ENCODE results near the gene SPATS2. TPM values are rescaled to one million over a fixed set of nuclear protein-coding genes. Genes with fewer than 3 reads are reported as not detected.
A peak's percentile ranks its signal among the peaks of the same experiment; 100 is the strongest.

The SPATS2 gene
- total RNA-seq, 1 donor from 2014 or later: 44.5 TPM

DNA sequence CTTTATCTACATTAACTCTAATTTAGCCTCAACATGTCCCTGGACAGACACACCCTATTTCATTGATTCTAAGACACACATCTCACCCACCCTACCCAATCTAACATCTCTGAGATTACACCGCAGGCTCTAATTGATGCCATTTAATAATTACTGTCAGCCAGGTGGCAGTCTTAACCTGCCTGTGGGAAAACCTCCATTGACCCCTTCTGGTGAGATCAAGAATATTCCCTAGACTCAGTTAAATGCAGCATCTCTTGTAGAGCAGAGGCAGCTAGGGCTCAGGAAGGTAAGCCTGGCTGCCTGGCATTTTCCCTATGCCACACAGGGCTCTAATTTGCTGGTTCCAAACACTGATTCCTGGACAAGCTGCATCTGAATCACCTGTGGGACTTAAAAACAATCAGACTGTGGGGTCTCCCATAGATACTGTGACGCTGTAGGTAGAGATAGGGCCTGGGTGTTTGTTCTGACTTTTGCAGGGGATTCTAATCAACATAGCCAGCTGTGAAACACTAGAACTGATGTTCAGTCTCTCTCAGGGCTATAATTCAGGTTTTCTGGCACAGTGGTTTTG is 186.3 kb downstream of the SPATS2 start:
- no peak for DNase-seq (ENCODE audit: low read depth, low spot score)

DNA sequence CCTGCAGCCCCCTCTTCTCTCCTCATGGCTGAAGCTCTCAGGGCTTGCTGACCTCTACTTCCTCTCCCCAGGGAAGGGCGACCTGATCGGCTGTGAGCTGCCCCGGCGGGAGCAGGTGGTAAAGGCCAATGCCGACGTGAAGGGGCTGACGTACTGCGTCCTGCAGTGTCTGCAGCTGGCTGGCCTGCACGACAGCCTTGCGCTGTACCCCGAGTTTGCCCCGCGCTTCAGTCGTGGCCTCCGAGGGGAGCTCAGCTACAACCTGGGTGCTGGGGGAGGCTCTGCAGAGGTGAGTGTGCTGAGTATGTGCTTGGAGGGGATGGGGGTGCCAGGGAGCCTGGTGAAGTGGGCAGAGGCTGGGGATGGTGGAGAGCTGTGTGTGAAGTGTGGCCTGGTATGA is 187.0 kb downstream of the SPATS2 start:
- no peak for DNase-seq (ENCODE audit: low read depth, low spot score)

DNA sequence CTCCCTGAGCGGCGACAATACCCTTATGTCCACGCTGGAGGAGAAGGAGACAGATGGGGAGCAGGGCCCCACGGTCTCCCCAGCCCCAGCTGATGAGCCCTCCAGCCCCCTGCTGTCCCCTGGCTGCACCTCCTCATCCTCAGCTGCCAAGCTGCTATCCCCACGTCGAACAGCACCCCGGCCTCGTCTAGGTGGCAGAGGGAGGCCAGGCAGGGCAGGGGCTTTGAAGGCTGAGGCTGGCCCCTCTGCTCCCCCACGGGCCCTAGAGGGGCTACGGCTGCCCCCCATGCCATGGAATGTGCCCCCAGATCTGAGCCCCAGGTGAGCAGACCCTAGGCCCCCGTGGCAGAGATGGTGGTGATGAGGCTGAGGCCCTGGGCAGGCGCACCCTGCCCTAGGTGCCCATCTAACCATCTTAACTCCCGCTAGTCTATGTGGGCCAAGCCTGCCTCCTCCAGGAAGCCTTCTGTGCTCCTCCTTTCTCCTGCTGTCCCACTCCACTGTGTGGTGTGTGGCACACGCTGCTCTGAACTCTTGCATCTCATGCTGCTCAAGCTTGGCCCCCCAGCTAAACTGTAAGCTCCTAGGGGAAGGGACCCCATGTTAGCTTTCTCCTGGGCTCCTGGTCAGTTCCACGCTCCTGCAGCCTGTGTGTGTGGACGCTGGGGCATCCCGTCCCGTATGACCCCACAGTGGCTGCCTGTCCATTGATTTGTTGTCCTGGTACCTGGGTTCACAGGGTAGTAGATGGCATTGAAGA is 188.5 kb downstream of the SPATS2 start:
- no peak for DNase-seq (ENCODE audit: low read depth, low spot score)

DNA sequence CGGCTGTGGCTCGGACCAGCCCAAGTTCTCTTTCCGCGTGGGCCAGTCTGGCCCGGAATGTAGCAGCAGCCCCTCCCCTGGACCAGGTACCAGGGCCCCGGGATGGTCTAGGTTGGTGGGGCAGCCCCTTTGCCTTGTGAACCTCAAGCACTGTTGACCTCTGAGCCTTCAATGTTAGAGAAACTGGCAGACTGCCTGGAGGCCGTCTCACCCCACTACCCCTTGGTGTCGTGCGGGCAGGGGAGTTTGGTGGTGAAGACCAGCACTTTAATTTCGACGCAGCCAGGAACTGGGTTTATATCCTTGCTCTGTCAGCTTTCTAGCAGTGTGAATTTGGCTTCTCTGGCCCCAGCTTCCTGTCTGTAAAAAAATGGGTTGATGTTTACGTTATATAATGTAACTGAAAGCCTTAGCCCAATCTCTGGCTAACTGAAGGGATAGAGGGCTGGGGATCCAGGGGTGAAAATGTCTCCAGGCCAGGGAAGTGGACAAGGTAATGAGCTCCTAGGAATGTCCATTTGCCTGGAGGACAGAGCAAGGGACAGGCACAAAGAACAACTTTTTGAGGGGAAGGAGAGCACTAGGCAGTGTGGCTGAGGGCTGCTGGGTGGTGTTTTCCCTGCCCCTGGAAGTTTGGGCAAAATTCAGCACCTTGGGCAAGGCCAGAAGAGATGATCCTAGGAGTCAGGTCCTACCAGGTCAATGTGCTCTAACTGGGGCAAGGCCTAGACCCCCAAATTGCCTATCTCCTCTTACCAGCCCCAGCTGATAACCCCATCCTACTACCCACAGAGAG is 189.3 kb downstream of the SPATS2 start:
- DNase-seq (ENCODE audit: low read depth, low spot score): no peak

DNA sequence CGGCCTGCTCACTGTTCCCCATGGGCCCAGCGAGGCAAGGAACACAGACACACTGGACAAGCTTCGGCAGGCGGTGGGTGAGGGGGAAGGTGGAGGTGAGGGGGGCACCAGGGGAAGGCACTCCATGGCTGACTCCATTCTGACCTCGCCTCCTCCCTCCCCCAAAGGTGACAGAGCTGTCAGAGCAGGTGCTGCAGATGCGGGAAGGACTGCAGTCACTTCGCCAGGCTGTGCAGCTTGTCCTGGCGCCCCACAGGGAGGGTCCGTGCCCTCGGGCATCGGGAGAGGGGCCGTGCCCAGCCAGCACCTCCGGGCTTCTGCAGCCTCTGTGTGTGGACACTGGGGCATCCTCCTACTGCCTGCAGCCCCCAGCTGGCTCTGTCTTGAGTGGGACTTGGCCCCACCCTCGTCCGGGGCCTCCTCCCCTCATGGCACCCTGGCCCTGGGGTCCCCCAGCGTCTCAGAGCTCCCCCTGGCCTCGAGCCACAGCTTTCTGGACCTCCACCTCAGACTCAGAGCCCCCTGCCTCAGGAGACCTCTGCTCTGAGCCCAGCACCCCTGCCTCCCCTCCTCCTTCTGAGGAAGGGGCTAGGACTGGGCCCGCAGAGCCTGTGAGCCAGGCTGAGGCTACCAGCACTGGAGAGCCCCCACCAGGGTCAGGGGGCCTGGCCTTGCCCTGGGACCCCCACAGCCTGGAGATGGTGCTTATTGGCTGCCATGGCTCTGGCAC is 190.1 kb downstream of the SPATS2 start:
- DNase-seq (ENCODE audit: low read depth, low spot score): no peak

DNA sequence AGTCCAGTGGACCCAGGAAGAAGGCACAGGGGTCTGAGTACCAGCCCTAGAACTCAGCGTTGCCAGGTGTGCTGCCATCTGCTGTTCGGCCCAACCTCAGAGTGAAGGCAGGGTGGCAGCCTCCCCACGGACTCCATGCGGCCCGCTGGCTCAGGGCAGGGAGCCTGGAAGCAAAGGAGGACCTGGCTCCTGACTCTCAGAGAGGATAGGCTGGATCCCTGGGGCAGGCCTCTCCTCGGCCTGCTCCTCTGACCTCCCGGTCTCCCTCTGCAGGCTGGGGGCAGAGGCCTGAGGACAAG is 190.6 kb downstream of the SPATS2 start:
- DNase-seq (ENCODE audit: low read depth, low spot score): no peak

DNA sequence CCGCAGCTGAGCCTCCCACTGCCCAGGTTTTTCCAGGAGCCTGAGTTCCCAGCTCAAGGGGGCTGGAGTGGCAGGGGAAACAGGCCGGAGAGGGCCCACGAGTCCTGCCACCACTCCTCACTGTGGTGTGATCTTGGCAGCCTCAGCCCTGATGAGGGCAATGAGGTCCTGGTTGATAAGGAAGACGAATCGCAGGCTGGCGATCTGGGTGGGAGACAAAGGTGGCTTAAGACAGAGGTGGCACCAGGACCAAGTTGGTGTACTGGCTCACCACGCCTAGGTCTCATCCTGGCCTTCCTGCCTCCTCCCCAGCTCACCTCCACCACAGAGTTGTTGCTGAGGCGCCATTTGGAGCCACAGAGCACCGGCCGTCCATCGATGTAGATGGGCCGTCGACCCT is 191.3 kb downstream of the SPATS2 start:
- DNase-seq (ENCODE audit: low read depth, low spot score): no peak

DNA sequence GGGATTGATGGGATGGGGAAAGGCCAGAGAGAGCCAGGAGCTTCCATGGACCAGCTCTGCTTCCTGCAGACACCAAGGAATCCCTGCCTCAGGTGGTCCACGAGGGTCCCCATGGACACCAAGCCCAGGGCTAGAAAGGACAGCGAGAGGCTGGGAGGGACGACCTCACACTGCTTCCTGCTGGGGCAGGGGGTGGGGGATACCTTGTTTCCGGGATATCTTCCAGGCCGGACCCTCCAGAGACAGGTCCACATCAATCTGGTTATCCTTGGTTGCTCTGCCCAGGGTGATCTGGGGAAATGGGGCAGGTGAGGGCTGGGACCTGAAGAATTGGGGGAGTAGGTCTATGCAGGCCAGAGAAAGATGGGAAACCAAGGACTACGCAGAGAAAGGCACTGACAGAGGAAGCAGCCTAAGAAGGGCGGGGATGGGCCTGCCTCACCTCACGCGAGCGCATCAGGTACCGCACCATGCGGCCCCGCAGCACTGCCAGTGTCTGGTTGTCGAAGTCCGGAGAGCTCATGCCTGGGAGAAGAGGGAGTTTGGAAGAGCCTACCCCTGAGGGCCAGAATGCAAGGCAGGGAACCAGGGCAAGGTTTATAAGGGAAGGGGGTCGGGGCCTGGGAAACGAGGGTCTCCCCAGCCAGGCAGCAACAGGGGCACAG is 191.9 kb downstream of the SPATS2 start:
- no peak for DNase-seq (ENCODE audit: low read depth, low spot score)

DNA sequence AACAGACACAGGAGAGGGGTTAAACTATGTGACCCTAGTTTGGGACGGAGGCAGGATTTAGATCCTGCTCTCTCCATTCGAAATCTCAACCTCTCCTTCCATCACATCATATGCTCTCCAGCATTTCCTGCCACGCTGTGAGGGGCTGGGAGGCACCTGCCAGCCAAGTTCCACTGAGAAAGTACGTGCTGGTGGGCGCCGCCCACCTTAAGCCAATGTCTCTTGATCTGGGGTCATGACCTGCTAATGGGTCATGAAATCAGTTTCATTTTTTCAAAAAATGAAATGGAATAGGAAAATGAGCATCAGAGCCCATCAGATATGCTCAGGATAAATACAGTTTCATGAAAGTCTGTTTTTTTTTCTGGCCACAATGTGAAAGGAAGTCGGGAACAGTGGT is 193.4 kb downstream of the SPATS2 start:
- no peak for DNase-seq (ENCODE audit: low read depth, low spot score)

DNA sequence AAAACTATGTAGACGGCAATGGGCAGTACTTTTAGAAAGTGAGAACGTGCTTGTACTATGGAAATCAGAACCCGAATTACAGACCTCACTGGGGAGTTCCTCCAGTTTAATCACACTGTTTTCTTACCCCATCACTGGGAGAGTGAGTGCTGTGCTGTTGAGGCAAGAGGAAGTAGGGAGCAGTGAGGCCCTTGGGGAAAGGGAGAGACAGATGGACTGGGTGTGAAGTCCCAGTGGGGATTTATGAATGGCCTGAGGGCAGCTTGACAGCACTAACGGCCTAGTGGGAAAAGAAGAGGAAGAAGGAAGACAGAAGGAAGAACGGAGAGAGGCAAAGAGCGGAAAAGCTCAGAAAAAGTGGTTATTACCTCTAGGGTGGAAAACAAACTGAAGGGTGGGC is 195.0 kb downstream of the SPATS2 start:
- DNase-seq (ENCODE audit: low read depth, low spot score): no peak

DNA sequence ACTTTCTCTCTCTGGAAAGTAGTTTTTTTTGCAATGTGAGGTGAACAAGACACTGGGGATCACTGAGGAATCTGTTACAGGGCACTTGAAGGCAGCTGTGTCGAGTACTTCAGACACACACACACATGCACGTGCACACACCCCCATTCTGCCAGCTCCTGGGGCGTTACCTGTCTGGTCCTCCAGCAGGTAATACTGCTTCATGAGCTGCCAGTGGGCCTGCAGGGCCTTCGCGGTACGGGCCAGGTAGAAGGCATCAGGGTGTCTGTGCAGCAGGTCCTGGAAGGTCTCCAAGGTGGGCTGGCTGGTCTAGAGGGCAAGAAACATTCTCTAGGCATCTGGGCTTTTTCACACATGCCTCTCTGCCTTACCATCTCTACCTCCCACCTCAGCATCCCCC is 195.6 kb downstream of the SPATS2 start:
- DNase-seq (ENCODE audit: low read depth, low spot score): no peak

DNA sequence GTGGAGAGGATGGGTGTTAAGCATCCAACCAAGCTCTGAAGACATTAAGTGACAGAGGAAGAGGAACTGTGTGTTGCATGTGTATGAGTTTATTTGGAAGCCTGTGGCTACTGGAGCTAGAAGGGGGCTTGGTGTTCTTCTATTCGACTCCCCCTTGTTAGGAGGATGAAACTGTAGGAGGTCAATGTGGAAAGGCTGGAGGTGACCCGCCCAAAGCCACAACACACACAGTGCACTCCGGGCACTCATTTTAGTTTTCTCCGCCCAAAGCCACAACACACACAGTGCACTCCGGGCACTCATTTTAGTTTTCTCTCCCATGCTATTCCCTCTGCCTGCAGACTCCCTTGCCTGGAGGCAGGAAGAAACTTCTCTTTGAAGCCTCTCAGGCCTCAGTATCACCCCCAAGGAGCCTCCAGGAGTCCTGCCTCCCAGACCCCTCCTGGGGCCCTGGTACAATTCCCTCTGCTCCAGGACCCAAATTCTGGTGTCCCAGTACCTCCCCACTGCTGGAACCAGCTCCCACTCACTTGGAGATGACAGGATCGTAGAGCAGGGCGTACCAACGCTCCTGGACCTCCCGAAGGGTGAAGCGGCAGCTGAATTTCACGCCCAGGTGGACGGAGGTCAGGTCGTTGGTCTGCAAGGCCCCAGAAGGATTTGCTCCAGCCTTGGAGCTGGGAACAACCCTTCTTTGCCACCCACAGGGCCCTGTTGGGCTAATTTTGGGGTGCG is 196.9 kb downstream of the SPATS2 start:
- DNase-seq (ENCODE audit: low read depth, low spot score): no peak

DNA sequence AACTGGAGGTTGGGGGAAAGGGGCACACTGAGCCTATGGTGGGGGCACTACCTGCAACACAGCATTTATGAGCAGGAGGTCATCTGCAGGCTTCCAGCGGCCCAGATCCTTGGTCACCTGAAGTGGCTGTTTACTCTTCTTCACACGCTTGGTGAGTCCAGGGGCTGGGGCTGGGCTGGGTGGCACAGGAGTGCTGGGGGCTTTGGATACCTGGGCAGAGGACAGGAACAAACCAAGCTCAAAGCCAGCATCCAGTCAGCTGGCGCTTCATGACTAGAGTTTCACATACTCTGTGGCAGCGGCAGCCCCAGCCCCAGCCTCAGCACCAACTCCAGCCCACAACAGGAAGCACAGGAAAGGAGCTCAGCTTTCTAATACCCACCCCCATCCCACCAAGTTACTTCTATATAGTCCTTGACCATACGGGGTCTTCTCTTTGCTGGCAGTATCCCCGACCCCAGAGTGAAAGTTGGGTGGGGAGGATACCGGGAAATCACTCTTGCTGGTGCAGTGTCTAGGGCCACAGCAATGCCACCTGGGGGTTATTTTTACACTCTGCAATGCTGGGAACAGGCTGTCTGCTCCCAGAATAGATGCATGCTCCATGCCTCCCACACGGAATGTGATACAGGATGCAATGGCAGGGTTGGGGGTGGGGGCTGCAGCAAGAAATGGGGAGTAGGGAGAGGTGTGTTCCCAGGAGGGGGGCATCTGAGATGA is 197.6 kb downstream of the SPATS2 start:
- DNase-seq (ENCODE audit: low read depth, low spot score): no peak

DNA sequence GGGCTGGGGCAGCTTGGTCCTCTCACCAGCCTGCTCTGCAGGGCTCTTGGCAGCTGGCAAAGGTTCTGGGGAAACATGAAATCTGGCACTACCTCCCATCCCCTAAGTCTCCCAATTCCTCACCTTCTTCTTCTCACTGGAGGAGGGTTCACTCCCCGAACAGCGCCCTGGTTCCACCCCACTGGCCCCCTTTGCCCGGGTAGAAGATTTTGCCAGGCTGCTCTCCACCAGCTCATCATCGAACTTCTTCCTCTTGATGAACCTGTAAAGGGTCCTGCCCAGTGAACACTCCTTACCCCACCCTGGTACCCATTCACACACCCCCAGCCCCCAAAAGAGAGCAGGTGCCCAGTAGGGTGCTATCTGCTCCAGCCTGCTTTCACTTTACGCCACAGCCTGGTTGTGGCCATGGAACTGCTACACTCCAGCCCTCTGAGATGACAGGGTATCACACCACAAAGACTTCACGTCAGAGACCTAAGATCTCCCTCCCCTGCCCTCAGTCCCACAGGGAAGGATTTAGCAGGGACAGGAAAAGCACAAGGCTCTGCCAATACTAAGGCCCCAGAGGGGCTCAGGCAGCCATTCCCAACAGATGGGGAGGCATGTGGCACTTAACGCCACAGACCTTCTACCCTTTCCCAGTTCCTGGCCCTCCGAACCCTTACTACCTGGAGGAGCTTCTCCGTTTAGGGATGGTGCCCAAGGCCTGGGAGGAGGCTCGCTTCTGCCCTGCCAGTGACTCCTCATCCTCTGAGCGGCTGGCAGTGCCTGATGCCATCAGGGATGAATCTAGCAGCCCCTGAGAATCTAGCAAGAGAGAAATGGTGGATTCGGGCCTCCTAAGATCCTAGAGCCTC is 198.4 kb downstream of the SPATS2 start:
- DNase-seq (ENCODE audit: low read depth, low spot score): no peak

DNA sequence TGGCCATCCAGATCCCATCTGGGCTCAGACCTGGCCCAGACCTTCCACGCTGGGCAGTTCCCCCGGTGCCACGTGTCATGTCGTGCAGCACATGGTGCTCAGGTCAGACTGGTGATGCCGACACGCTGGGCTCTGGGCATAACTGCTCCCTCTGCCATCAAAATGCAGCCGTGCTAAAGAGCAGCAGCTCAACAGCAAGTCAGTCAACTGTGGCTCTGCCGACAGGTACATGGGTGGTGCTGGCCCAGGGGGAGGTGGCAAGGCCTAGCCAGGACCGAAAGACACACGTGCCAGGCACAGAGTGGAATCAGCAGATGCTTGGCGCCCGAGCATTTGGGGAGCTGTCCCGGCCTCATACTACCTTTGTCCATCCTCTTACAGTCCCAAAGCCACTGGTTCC is 199.1 kb downstream of the SPATS2 start:
- no peak for DNase-seq (ENCODE audit: low read depth, low spot score)

DNA sequence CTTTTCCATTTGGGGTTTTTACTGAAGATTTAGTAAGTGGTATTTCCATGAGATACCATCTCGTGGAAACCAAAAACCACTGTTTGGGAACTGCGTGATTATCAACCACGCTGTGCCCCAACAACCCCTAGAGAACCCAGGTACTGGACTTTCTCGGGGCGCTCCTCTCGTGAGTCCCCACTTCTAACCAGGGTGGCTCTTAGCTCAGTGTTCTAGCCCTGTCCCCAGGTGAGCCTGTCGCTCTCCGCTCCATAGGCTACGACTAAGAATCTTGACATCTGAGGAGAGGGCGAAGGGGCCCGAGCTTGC is 200.0 kb downstream of the SPATS2 start:
- no peak for DNase-seq (ENCODE audit: low read depth, low spot score)

DNA sequence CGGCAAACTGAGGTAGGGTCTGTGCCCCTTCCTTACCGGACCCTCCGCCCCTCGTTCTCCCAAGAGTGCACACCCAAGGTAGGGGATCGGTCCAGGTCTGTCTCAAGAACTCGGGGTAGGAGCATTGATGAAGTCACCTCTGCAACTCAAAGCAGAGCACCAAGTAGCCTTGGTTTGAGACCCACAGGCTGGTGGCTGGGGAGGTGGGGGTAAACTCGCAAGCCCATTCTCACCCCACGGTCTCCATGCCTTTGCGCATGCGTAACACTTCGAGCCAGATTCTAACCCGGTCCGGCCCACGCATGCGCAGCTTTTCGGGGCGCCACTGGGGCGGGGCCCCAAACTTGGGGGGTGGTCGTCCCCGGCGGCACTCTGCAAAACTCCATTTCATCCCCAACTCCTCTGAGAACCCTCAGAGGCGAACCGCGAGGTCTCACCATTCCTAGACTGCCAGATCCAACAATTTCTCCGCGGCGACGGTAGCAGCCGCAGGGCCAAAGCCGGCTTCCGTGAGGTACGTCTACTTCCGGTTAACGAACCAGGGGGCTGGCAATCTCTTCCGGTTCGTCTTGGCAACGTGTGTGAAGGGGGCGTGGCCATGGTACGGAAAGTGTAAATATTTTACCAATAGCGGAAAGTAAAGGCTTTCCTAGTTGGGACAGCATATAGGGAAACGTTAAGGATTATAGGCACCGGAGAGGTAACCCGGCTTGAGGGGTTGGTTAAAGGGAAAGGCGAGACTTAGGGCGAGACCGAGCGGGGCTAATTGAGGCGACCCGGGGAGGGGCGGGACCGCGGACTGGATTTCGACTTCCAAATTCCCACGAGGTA is 200.6 kb downstream of the SPATS2 start, which contains the start of gene MCRS1:
Gene MCRS1, minus strand, starts transcription at position 532 of the 831 bp plus-strand sequence. CDS start 1,411 bp downstream, outside the sequence.
- peak; percentile 78 for DNase-seq (ENCODE audit: low read depth, low spot score)

DNA sequence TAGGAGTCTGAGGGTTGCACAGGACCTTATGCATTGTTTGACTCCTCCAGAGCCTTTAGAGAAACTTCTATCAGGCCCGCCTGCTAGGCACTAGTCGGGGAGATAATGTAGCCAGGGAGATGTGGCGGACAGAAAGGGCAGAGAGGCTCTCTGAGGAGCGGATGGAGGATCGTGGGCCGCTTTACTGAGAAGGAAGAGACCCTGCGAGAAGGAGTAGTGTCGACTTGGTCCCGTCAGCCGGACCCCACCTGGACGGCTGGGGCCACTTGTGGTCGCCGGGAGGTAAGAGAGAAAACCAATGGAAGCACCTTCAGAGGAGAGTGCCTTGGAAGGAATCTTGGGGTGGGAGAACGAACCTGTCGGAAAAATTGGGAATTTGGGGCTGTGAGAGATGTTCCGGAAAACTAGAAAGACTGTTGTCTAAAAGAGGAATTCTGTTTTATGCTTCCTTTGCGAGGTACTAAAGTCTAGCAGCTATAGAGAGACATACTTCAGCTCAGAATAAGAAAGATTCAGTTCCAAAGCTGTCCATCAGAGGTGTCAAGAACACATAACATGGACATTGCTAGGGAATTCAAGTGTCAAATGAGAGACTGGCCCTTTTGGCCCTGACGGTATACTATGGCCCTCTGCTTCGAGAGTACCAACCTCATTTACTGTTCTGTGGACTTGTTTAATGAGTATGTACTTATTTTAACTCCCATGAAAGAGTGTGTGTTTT is 201.3 kb downstream of the SPATS2 start:
- no peak for DNase-seq (ENCODE audit: low read depth, low spot score)
